Testis (tissue), 3 donors: ENCODE results near the gene F12. TPM values are rescaled to one million over a fixed set of nuclear protein-coding genes. Genes with fewer than 3 reads are reported as not detected.

Experiments
- DNase-seq: peaks from one replicate; pipeline ENCODE4 v3.0.0-alpha.2; 2019
- H3K27ac ChIP-seq, 2 donors: fragments of 200-600 bp; sonication (generic); one replicate each; pipeline ENCODE4 v1.5.1; 2019
- H3K27me3 ChIP-seq: fragments of 200-600 bp; sonication (generic); one replicate; pipeline ENCODE4 v1.5.1; 2019
- H3K36me3 ChIP-seq: fragments of 200-600 bp; sonication (generic); one replicate; pipeline ENCODE4 v1.5.1; 2017; ENCODE audit warnings: low read depth; ENCODE audit errors: missing control alignments
- H3K4me1 ChIP-seq: fragments of 200-600 bp; sonication (generic); one replicate; pipeline ENCODE4 v1.5.1; 2019
- H3K4me3 ChIP-seq, 2 donors: fragments of 200-600 bp; sonication (generic); one replicate each; pipeline ENCODE4 v1.5.1; 2017 to 2019
- H3K9me3 ChIP-seq: fragments of 200-600 bp; sonication (generic); one replicate; pipeline ENCODE4 v1.5.1; 2017
- POLR2A ChIP-seq: fragments of 450-650 bp; IDR thresholded peaks from one replicate; pipeline ENCODE4 v1.6.1; 2017; ENCODE audit warnings: antibody characterized with exemption, mild to moderate bottlenecking, moderate library complexity
- WGBS, 2 donors: methylation state at CpG; one replicate each; pipeline ENCODE4 v1.1.5; 2018; 5-methylcytosine and 5-hydroxymethylcytosine counted together
- intact Hi-C: fragments of 100-400 bp; cut with DNase I; formaldehyde crosslinking; loops from one replicate; pipeline ENCODE4 v1.15.1; 2023; ENCODE audit warnings: low total_unique reads
- polyA plus RNA-seq: library from polyadenylated mRNA; stranded (reverse); fragments of 350-450 nt; fragmentation: Illumina TruSeq; extraction: RNeasy Lipid Tissue Mini Kit (QIAGEN cat#74804); gene quantifications from one replicate; pipeline ENCODE4 v1.2.3, GENCODE V29; 2014; ENCODE audit warnings: low read depth, low replicate concordance; ENCODE audit not compliant: insufficient read depth
- total RNA-seq, 2 donors: library from RNA; depleted of rRNA; stranded (reverse); fragments of >200 nt; gene quantifications; one replicate each; pipeline ENCODE4 v1.2.3, GENCODE V29; 2016
- TF ChIP-seq, protein P1 (sequence below), 3 experiments: fragments of 450-650 bp in 2 of 3; fragments of 200-600 bp in 1 of 3; sonication (generic) in 1 of 3; IDR thresholded peaks; one replicate each; pipeline ENCODE4 v1.5.1; 2016 to 2019; ENCODE audit warnings: antibody characterized with exemption in 3 of 3, mild to moderate bottlenecking in 2 of 3, moderate library complexity in 1 of 3

F12 gene
- total and polyA plus RNA-seq, 3 donors from 2014 or later = 4.9 to 5.8 (median 5.3) TPM

GRCh38 chr5:177355162-177355867, 54.0 kb downstream of the F12 start:
- no peak overlapping the region for H3K4me3 ChIP-seq
- H3K36me3 ChIP-seq = no peaks in the 10 kb centered on the region
- H3K27me3 ChIP-seq = no peaks in the 10 kb centered on the region
- WGBS, 2 donors = 83 to 92% methylated on average over 1 of the region's 1 CpG
- no peaks in the 10 kb centered on the region for H3K9me3 ChIP-seq
- peaks cover 6% of the 10 kb centered on the region for H3K4me1 ChIP-seq
- TF ChIP-seq POLR2A = no peak
- no peak overlapping the region for H3K27ac ChIP-seq
- no peak for DNase-seq
- intact Hi-C loops = no loop called here

GRCh38 chr5:177354711-177355110, 54.7 kb downstream of the F12 start:
- intact Hi-C loops = no loop called here
- Histone ChIP-seq H3K36me3 (no peaks in the 10 kb centered on the region), H3K9me3 (no peaks in the 10 kb centered on the region), H3K4me1 (peaks cover 12% of the 10 kb centered on the region), H3K27me3 (no peaks in the 10 kb centered on the region), H3K4me3 (no peak overlapping the region), H3K27ac (no peak overlapping the region)
- no peak for DNase-seq
- TF ChIP-seq, protein P1, sequence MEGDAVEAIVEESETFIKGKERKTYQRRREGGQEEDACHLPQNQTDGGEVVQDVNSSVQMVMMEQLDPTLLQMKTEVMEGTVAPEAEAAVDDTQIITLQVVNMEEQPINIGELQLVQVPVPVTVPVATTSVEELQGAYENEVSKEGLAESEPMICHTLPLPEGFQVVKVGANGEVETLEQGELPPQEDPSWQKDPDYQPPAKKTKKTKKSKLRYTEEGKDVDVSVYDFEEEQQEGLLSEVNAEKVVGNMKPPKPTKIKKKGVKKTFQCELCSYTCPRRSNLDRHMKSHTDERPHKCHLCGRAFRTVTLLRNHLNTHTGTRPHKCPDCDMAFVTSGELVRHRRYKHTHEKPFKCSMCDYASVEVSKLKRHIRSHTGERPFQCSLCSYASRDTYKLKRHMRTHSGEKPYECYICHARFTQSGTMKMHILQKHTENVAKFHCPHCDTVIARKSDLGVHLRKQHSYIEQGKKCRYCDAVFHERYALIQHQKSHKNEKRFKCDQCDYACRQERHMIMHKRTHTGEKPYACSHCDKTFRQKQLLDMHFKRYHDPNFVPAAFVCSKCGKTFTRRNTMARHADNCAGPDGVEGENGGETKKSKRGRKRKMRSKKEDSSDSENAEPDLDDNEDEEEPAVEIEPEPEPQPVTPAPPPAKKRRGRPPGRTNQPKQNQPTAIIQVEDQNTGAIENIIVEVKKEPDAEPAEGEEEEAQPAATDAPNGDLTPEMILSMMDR (IDR thresholded peaks at IDR 0.05) = no peak
- TF ChIP-seq POLR2A = no peak
- WGBS, 2 donors = 71 to 77% methylated on average over 3 of the region's 3 CpGs

GRCh38 chr5:177354256-177354655, 55.1 kb downstream of the F12 start:
- H3K27me3 ChIP-seq = no peaks in the 10 kb centered on the region
- no peak overlapping the region for H3K4me3 ChIP-seq
- no peak overlapping the region for H3K27ac ChIP-seq
- intact Hi-C loops = no loop called here
- H3K9me3 ChIP-seq = no peaks in the 10 kb centered on the region
- no peak for TF ChIP-seq POLR2A
- TF ChIP-seq, protein P1 (IDR thresholded peaks at IDR 0.05) = no peak
- no peak for DNase-seq
- no peaks in the 10 kb centered on the region for H3K36me3 ChIP-seq
- H3K4me1 ChIP-seq = peaks cover 16% of the 10 kb centered on the region
- WGBS, 2 donors = 82 to 94% methylated on average over 3 of the region's 3 CpGs

GRCh38 chr5:177353093-177353492, 56.3 kb downstream of the F12 start:
- no peak for DNase-seq
- Histone ChIP-seq H3K27me3 (no peaks in the 10 kb centered on the region), H3K4me3 (no peak overlapping the region), H3K27ac (no peak overlapping the region), H3K36me3 (no peaks in the 10 kb centered on the region), H3K4me1 (peaks cover 16% of the 10 kb centered on the region), H3K9me3 (no peaks in the 10 kb centered on the region)
- intact Hi-C loops = no loop called here
- WGBS, 2 donors = 61 to 65% methylated on average over 5 of the region's 5 CpGs
- TF ChIP-seq, protein P1 (IDR thresholded peaks at IDR 0.05) = no peak
- TF ChIP-seq POLR2A = no peak

Other genes with a start within 250 kb of the F12 start
- gene RAB24, start 105.8 kb downstream of the F12 start, total RNA-seq = 10 to 100 TPM; 25.5 to 29.4 TPM
- 19.2 TPM for gene RAB24, start 105.8 kb downstream of the F12 start, polyA plus RNA-seq
- gene PRELID1, start 105.8 kb downstream of the F12 start, total RNA-seq = 10 to 100 TPM; 65.7 to 83.4 TPM
- gene PRELID1, start 105.8 kb downstream of the F12 start, polyA plus RNA-seq = 78.3 TPM
- 10 to 100 TPM; 12.5 to 12.9 TPM for gene MXD3, start 97.7 kb downstream of the F12 start, total RNA-seq
- 7.7 TPM for gene MXD3, start 97.7 kb downstream of the F12 start, polyA plus RNA-seq
- 100 to 1,000 TPM; 355 TPM for gene LMAN2, start 57.9 kb downstream of the F12 start, total RNA-seq
- 254 TPM for gene LMAN2, start 57.9 kb downstream of the F12 start, polyA plus RNA-seq
- 10 to 100 TPM; 39.2 to 40.5 TPM for gene RGS14, start 51.6 kb downstream of the F12 start, total RNA-seq
- 25.3 TPM for gene RGS14, start 51.6 kb downstream of the F12 start, polyA plus RNA-seq
- under 1 TPM in 1 of 2 donors, not detected in 1; 0.19 TPM for gene SLC34A1, start 25.1 kb downstream of the F12 start, total RNA-seq
- gene SLC34A1, start 25.1 kb downstream of the F12 start, polyA plus RNA-seq = not detected
- gene PFN3, start 8.9 kb downstream of the F12 start, total RNA-seq = 10 to 100 TPM; 27.5 to 45.7 TPM
- 7.4 TPM for gene PFN3, start 8.9 kb downstream of the F12 start, polyA plus RNA-seq
- gene GRK6, start 17.1 kb upstream of the F12 start, total RNA-seq = 10 to 100 TPM; 51.8 to 57.0 TPM
- 32.6 TPM for gene GRK6, start 17.1 kb upstream of the F12 start, polyA plus RNA-seq
- gene PRR7, start 37.2 kb upstream of the F12 start, total RNA-seq = 10 to 100 TPM; 19.9 to 23.2 TPM
- gene PRR7, start 37.2 kb upstream of the F12 start, polyA plus RNA-seq = 2.8 TPM
- 10 to 100 TPM; 69.6 to 83.1 TPM for gene DBN1, start 64.1 kb upstream of the F12 start, total RNA-seq
- 50.5 TPM for gene DBN1, start 64.1 kb upstream of the F12 start, polyA plus RNA-seq
- 100 to 1,000 TPM in 1 of 2 donors, 10 to 100 TPM in 1; 90.5 to 118 TPM for gene PDLIM7, start 88.0 kb upstream of the F12 start, total RNA-seq
- 72.2 TPM for gene PDLIM7, start 88.0 kb upstream of the F12 start, polyA plus RNA-seq
- gene DOK3, start 100.3 kb upstream of the F12 start, total RNA-seq = 10 to 100 TPM; 10.7 to 18.7 TPM
- gene DOK3, start 100.3 kb upstream of the F12 start, polyA plus RNA-seq = 10.4 TPM
- gene DDX41, start 107.4 kb upstream of the F12 start, total RNA-seq = 100 to 1,000 TPM; 193 to 197 TPM
- gene DDX41, start 107.4 kb upstream of the F12 start, polyA plus RNA-seq = 99.1 TPM
- gene FAM193B, start 145.0 kb upstream of the F12 start, total RNA-seq = 100 to 1,000 TPM; 111 to 157 TPM
- gene FAM193B, start 145.0 kb upstream of the F12 start, polyA plus RNA-seq = 81.3 TPM
- 100 to 1,000 TPM; 122 to 128 TPM for gene TMED9, start 182.6 kb upstream of the F12 start, total RNA-seq
- gene TMED9, start 182.6 kb upstream of the F12 start, polyA plus RNA-seq = 140 TPM
- gene B4GALT7, start 190.6 kb upstream of the F12 start, total RNA-seq = 10 to 100 TPM; 49.9 to 55.7 TPM
- 39.9 TPM for gene B4GALT7, start 190.6 kb upstream of the F12 start, polyA plus RNA-seq